RWPE1 (cell line): ENCODE data around the gene TTC3.
A peak's percentile ranks its signal among the peaks of the same experiment; 100 is the strongest.
"Not testable (repeated sequence)": the region's sequence is repeated elsewhere in the genome, so short reads cannot be mapped to it uniquely, and the experiment has no call there.

Experiments used
- CTCF ChIA-PET: fragments of 350-600 bp; sonication (Branson Sonifier 250); formaldehyde crosslinking; extraction: SDS; loops from one replicate; lab custom pipeline; 2021; lab: Yijun Ruan, JAX
- POLR2A ChIA-PET: fragments of 400-600 bp; formaldehyde crosslinking; extraction: SDS; loops from one replicate; lab custom pipeline; 2020; ENCODE audit warnings: antibody characterized with exemption; ENCODE audit not compliant: low non-redundant PET; lab: Yijun Ruan, JAX
- DNase-seq: peaks from one replicate; pipeline ENCODE4 v3.0.0; 2012; ENCODE audit warnings: low spot score
- H3K27ac ChIP-seq: fragments of 450-650 bp; 2 replicates; pipeline ENCODE4 v1.5.1; 2017
- TF ChIP-seq, protein P1 (sequence below): fragments of 450-650 bp; conservative IDR thresholded peaks from 2 replicates; pipeline ENCODE4 v1.5.1; 2017; ENCODE audit warnings: low read depth, mild to moderate bottlenecking

The TTC3 gene

DNA sequence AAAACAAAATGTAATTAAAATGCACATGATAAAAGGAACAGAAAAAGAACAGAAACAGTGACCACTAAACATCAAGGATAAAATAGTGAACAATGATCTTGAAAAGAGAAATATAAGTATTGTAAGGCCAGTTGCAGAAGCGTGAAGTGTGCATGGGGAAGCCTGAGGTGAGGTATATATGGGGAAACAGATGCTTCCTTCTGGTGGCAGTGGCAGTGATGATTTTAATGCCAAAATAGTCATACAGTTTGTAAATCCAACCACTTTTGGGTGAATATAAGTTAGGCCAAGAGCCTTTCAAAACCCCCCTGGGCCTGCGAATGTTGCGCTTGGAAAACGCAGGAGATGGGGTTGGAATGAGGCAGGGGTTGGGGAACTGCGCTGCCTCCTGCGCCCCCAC, 27.3 kb downstream of the TTC3 start:
- no peak for DNase-seq
- ChIA-PET CTCF (no interaction called here), POLR2A (no interaction called here)
- TF ChIP-seq, protein P1, sequence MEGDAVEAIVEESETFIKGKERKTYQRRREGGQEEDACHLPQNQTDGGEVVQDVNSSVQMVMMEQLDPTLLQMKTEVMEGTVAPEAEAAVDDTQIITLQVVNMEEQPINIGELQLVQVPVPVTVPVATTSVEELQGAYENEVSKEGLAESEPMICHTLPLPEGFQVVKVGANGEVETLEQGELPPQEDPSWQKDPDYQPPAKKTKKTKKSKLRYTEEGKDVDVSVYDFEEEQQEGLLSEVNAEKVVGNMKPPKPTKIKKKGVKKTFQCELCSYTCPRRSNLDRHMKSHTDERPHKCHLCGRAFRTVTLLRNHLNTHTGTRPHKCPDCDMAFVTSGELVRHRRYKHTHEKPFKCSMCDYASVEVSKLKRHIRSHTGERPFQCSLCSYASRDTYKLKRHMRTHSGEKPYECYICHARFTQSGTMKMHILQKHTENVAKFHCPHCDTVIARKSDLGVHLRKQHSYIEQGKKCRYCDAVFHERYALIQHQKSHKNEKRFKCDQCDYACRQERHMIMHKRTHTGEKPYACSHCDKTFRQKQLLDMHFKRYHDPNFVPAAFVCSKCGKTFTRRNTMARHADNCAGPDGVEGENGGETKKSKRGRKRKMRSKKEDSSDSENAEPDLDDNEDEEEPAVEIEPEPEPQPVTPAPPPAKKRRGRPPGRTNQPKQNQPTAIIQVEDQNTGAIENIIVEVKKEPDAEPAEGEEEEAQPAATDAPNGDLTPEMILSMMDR, result no peak
- no peak overlapping the region for H3K27ac ChIP-seq

DNA sequence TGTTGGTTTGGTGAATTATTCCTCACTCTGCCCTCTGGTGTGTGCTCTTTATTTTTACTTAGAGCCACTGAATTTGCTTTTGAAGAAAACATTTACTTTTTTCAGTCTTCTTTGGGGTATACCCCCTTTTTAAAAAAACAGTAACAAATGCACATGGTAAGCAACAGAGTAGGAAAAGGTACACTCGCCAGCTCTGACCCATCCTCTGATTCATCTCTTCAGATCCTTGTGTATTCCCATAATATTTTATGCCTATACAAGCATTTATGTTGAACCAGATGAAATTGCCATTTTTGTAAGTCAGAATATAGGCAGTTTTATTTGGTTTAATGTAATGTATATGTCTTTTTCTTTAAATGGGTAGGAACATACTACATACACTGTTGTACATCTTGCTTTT, 28.3 kb downstream of the TTC3 start:
- TF ChIP-seq, protein P1, result no peak
- H3K27ac ChIP-seq, result no peak overlapping the region
- POLR2A ChIA-PET, result no interaction called here
- CTCF ChIA-PET, result interaction anchor here (0.6 kb wide), 2 partner anchors 328 to 695 kb away, joined by 3 to 4 read pairs; no protein-coding TSS in a partner anchor
- DNase-seq, result no peak

DNA sequence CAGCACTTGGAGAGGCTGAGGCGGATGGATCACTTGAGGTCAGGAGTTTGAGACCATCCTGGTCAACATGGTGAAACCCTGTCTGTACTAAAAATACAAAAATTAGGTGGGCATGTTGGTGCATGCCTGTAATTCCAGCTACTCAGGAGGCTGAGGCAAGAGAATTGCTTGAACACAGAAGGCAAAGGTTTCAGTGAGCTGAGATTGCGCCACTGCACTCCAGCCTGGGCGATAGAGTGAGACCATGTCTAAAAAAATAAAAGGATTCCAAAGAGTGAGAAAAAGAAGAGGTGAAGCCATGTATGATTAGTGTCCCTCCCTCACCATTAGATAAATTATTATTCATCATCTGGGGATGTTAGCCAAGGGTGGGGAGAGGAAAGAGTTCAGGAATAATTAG, 29.7 kb downstream of the TTC3 start:
- peak overlapping the region; percentile 58 for H3K27ac ChIP-seq
- POLR2A ChIA-PET, CTCF ChIA-PET, DNase-seq: not testable (repeated sequence)

DNA sequence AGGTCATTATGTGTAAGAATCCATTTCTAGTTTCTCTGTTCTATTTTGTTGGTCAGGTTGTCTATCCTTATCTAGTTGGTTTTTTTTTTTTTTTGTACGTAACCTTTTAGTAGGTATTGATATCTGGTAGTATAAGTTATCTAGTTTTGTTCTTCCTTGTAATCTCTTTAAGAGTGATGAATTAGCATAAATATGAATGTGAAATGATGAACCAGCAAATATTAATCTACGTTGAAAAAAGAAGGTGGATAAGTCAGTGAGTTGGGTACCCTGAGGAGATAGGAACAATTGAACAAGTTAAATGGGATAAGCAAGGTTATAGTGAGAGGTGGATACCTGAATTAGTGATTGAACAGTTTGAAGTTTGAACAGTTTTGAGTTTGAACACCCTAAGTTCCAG, 33.9 kb downstream of the TTC3 start:
- DNase-seq, result no peak
- ChIA-PET CTCF (no interaction called here), POLR2A (no interaction called here)
- no peak overlapping the region for H3K27ac ChIP-seq
- TF ChIP-seq, protein P1, result no peak

DNA sequence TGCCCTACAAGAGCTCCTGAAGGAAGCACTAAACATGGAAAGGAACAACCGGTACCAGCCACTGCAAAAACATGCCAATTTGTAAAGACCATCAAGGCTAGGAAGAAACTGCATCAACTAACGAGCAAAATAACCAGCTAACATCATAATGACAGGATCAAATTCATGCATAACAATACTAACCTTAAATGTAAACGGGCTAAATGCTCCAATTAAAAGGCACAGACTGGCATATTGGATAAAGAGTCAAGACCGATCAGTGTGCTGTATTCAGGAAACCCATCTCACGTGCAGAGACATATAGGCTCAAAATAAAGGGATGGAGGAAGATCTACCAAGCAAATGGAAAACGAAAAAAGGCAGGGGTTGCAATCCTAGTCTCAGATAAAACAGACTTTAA, 38.0 kb downstream of the TTC3 start:
- DNase-seq, H3K27ac ChIP-seq, POLR2A ChIA-PET, CTCF ChIA-PET: not testable (repeated sequence)

DNA sequence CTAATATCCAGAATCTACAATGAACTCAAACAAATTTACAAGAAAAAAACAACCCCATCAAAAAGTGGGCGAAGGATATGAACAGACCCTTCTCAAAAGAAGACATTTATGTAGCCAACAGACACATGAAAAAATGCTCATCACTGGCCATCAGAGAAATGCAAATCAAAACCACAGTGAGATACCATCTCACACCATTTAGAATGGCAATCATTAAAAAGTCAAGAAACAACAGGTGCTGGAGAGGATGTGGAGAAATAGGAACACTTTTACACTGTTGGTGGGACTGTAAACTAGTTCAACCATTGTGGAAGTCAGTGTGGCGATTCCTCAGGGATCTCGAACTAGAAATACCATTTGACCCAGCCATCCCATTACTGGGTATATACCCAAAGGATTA, 41.2 kb downstream of the TTC3 start:
- H3K27ac ChIP-seq, POLR2A ChIA-PET, DNase-seq, CTCF ChIA-PET: not testable (repeated sequence)

DNA sequence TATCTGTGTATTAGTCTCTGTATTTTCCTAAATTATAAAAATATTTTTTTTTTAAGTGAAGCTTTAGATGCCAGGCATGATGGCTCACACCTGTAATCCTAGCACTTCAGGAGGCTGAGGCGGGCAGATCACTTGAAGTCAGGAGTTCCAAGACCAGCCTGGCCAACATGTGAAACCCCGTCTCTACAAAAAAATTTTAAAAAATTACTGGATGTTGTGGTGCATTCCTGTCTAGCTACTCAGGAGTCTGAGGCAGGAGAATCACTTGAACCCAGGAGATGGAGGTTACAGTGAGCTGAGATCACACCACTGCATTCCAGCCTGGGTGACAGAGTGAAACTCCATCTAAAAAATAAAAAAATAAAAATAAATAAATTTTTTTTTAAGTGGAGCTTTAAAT, 43.4 kb downstream of the TTC3 start:
- POLR2A ChIA-PET, DNase-seq, H3K27ac ChIP-seq, CTCF ChIA-PET: not testable (repeated sequence)

DNA sequence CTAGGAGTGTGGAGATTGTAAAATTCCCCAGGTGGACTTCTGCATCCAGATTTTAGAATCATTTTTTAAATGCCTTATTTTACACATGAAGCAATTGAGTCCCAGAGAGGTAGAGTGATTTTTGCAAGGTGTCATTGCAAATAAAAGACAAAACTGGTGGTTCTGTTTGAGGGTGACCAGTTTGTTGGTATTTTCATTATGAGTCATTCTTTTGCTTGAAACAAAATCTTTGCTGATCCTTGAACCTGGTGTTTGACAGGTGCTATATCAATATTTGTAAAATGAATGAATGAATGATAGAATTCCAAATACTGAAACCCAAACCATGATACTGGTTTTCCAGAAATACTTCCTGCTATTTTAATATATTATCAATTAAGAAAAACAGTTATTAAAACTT, 44.1 kb downstream of the TTC3 start:
- no peak for DNase-seq
- ChIA-PET CTCF (no interaction called here), POLR2A (no interaction called here)
- TF ChIP-seq, protein P1, result no peak
- no peak overlapping the region for H3K27ac ChIP-seq

DNA sequence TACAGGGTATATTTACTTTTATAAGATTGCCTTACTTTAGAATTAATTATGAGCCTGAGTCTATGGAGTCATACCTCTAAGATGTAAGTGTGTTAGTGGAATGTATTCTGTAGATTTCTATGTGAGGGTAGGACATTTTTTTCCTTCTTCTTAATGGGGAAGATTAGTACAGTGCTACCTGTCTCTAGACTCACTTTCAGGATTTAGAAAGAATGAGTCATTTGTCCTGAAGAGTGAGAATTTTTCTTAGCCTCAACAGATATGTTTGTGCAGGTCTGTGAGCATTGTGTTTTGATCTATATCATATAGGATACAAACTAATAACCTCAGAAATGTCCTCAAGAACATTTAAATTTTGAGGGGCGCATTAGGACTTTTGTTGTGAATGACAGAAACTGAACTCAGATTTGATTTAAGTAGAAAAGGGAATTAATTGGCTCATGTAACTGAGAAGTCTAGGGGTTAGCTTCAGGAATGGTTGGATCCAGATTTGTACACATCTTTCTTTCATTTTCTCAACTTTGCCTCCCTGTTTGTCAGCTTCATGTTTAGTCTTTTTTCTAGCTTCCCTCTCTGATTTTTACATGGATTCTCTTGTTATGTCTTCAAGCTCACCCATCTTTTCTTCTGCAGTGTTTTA, 45.3 kb downstream of the TTC3 start:
- DNase-seq, result peak; percentile 20
- CTCF ChIA-PET, result interaction anchor here (0.6 kb wide), 1 partner anchor 272 kb away, joined by 3 read pairs; no protein-coding TSS in a partner anchor
- no peak overlapping the region for H3K27ac ChIP-seq
- TF ChIP-seq, protein P1, result no peak
- POLR2A ChIA-PET, result no interaction called here
